Trophoblast cell (in vitro differentiated cells and primary cell): ENCODE measurements around the gene TSEN15.
A peak's percentile ranks its signal among the peaks of the same experiment; 100 is the strongest.

Experiments used
- DNase-seq, 2 donors: peaks; one replicate each; pipeline ENCODE4 v3.0.0-alpha.2; 2016
- H2AFZ ChIP-seq: 2 replicates; pipeline ENCODE4 v1.6.1; 2013; ENCODE audit warnings: low read length, moderate library complexity, mild to moderate bottlenecking; ENCODE audit not compliant: insufficient read depth, poor library complexity
- H2AK5ac ChIP-seq: 2 replicates; pipeline ENCODE4 v1.6.1; 2013; ENCODE audit warnings: mild to moderate bottlenecking, low read length
- H2BK120ac ChIP-seq: 2 replicates; pipeline ENCODE4 v1.6.1; 2013; ENCODE audit warnings: low read length, mild to moderate bottlenecking, moderate library complexity; ENCODE audit not compliant: insufficient read depth, poor library complexity
- H2BK12ac ChIP-seq: 2 replicates; pipeline ENCODE4 v1.6.1; 2013; ENCODE audit warnings: mild to moderate bottlenecking, low read length, moderate library complexity
- H2BK5ac ChIP-seq: 2 replicates; pipeline ENCODE4 v1.6.1; 2013; ENCODE audit warnings: low read length, low read depth, moderate library complexity, mild to moderate bottlenecking; ENCODE audit not compliant: poor library complexity
- H3K14ac ChIP-seq: 2 replicates; pipeline ENCODE4 v1.6.1; 2013; ENCODE audit warnings: mild to moderate bottlenecking, low read length
- H3K18ac ChIP-seq: 2 replicates; pipeline ENCODE4 v1.6.1; 2013; ENCODE audit warnings: mild to moderate bottlenecking, low read length
- H3K23ac ChIP-seq: 2 replicates; pipeline ENCODE4 v1.6.1; 2013; ENCODE audit warnings: low read length
- H3K27ac ChIP-seq: 2 replicates; pipeline ENCODE4 v1.5.1; 2013; ENCODE audit warnings: low read depth, mild to moderate bottlenecking, inconsistent platforms, low read length, moderate library complexity
- H3K27me3 ChIP-seq: 2 replicates; pipeline ENCODE4 v1.6.1; 2013; ENCODE audit warnings: inconsistent platforms, mild to moderate bottlenecking, low read length, moderate library complexity; ENCODE audit not compliant: insufficient read depth
- H3K36me3 ChIP-seq, 2 experiments: 1 replicate in 1 of 2; 2 replicates in 1 of 2; pipeline ENCODE4 v1.6.1; 2013; ENCODE audit warnings: low read length in 2 of 2, mild to moderate bottlenecking in 2 of 2, moderate library complexity in 1 of 2; ENCODE audit not compliant: insufficient read depth in 2 of 2, control insufficient read depth in 1 of 2
- H3K4ac ChIP-seq: 2 replicates; pipeline ENCODE4 v1.6.1; 2013; ENCODE audit warnings: low read depth, mild to moderate bottlenecking, low read length, moderate library complexity
- H3K4me1 ChIP-seq, 2 experiments: 1 replicate in 1 of 2; 2 replicates in 1 of 2; pipeline ENCODE4 v1.6.1; 2013; ENCODE audit warnings: low read length in 2 of 2, mild to moderate bottlenecking in 2 of 2, moderate library complexity in 1 of 2; ENCODE audit not compliant: insufficient read depth in 2 of 2, control insufficient read depth in 1 of 2
- H3K4me2 ChIP-seq: 2 replicates; pipeline ENCODE4 v1.6.1; 2013; ENCODE audit warnings: inconsistent platforms, mild to moderate bottlenecking, low read length, moderate library complexity
- H3K4me3 ChIP-seq: 2 replicates; pipeline ENCODE4 v1.5.1; 2013; ENCODE audit warnings: mild to moderate bottlenecking, low read depth, low read length, inconsistent platforms
- H3K79me1 ChIP-seq: one replicate; pipeline ENCODE4 v1.6.1; 2013; ENCODE audit warnings: low read length
- H3K79me2 ChIP-seq: 2 replicates; pipeline ENCODE4 v1.6.1; 2013; ENCODE audit warnings: low read length, mild to moderate bottlenecking; ENCODE audit not compliant: control insufficient read depth, insufficient read depth, poor library complexity
- H3K9ac ChIP-seq: 2 replicates; pipeline ENCODE4 v1.6.1; 2013; ENCODE audit warnings: mild to moderate bottlenecking, low read length
- H3K9me3 ChIP-seq: 2 replicates; pipeline ENCODE4 v1.6.1; 2013; ENCODE audit warnings: low read depth, mild to moderate bottlenecking, control low read depth, inconsistent platforms, low read length; ENCODE audit not compliant: insufficient read depth
- H4K12ac ChIP-seq: 2 replicates; pipeline ENCODE4 v1.6.1; 2013; ENCODE audit warnings: low read depth, mild to moderate bottlenecking, low read length, moderate library complexity
- H4K8ac ChIP-seq: 2 replicates; pipeline ENCODE4 v1.6.1; 2013; ENCODE audit warnings: low read depth, mild to moderate bottlenecking, low read length, moderate library complexity
- H4K91ac ChIP-seq: one replicate; pipeline ENCODE4 v1.6.1; 2013; ENCODE audit warnings: low read depth, mild to moderate bottlenecking, low read length, moderate library complexity
- WGBS: extraction: QIAGEN DNeasy Blood & Tissue Kit; methylation state at CpG from one replicate; pipeline ENCODE4 v1.1.7; 2013; ENCODE audit warnings: missing lambda C conversion rate; ENCODE audit not compliant: insufficient read length, insufficient coverage; ENCODE audit errors: extremely low coverage; 5-methylcytosine and 5-hydroxymethylcytosine counted together

The TSEN15 gene

GRCh38 chr1:184033711-184034167, 17.8 kb upstream of the TSEN15 start:
- no peak overlapping the region for H3K23ac ChIP-seq
- no peak overlapping the region for H2AK5ac ChIP-seq
- H3K14ac ChIP-seq = no peak overlapping the region
- no peak overlapping the region for H3K4ac ChIP-seq
- no peak for DNase-seq
- H3K27ac ChIP-seq = no peak overlapping the region
- H3K9me3 ChIP-seq = no peaks in the 10 kb centered on the region
- no peak overlapping the region for H3K4me3 ChIP-seq
- no peak overlapping the region for H4K91ac ChIP-seq
- no peaks in the 10 kb centered on the region for H3K79me2 ChIP-seq
- no peaks in the 10 kb centered on the region for H3K79me1 ChIP-seq
- peaks cover 27% of the 10 kb centered on the region for H3K27me3 ChIP-seq
- H3K9ac ChIP-seq = no peak overlapping the region
- H2BK5ac ChIP-seq = no peak overlapping the region
- WGBS = no CpG with 5 or more reads among the region's 2 CpGs
- no peak overlapping the region for H2BK12ac ChIP-seq
- no peaks in the 10 kb centered on the region for H3K36me3 ChIP-seq
- H3K18ac ChIP-seq = no peak overlapping the region
- no peak overlapping the region for H4K12ac ChIP-seq
- H2BK120ac ChIP-seq = no peak overlapping the region
- H3K4me1 ChIP-seq = peaks cover 5 to 8% of the 10 kb centered on the region in 2 experiments
- H2AFZ ChIP-seq = no peak overlapping the region
- H3K4me2 ChIP-seq = no peak overlapping the region
- no peak overlapping the region for H4K8ac ChIP-seq

GRCh38 chr1:184034761-184035379, 16.7 kb upstream of the TSEN15 start:
- no peak for DNase-seq
- no CpG with 5 or more reads among the region's 2 CpGs for WGBS
- Histone ChIP-seq H3K27me3 (peaks cover 27% of the 10 kb centered on the region), H3K27ac (no peak overlapping the region), H2BK5ac (no peak overlapping the region), H3K18ac (no peak overlapping the region), H2AFZ (no peak overlapping the region), H3K4me3 (no peak overlapping the region), H3K4me2 (no peak overlapping the region), H3K14ac (no peak overlapping the region), H2AK5ac (no peak overlapping the region), H3K4ac (no peak overlapping the region), H2BK12ac (no peak overlapping the region), H3K79me2 (no peaks in the 10 kb centered on the region), H2BK120ac (no peak overlapping the region), H3K9ac (no peak overlapping the region), H4K12ac (no peak overlapping the region), H4K8ac (no peak overlapping the region), H3K36me3 (no peaks in the 10 kb centered on the region), H3K79me1 (no peaks in the 10 kb centered on the region), H3K9me3 (no peaks in the 10 kb centered on the region), H4K91ac (no peak overlapping the region), H3K23ac (no peak overlapping the region), H3K4me1 (peaks cover 5 to 8% of the 10 kb centered on the region in 2 experiments)

- H3K9me3 ChIP-seq = no peaks in the 10 kb centered on the region
- peaks cover 27% of the 10 kb centered on the region for H3K27me3 ChIP-seq
- H3K4ac ChIP-seq = no peak overlapping the region
- peak overlapping the region; percentile 74 for H3K4me3 ChIP-seq
- no peaks in the 10 kb centered on the region for H3K36me3 ChIP-seq
- no peaks in the 10 kb centered on the region for H3K79me1 ChIP-seq
- peak in 1 of 2 donors; percentile 20 for DNase-seq
- no peak overlapping the region for H2BK12ac ChIP-seq
- no peak overlapping the region for H3K18ac ChIP-seq
- H3K4me2 ChIP-seq = peak overlapping the region; percentile 100
- H3K4me1 ChIP-seq = peaks cover 5 to 8% of the 10 kb centered on the region in 2 experiments
- H2BK120ac ChIP-seq = no peak overlapping the region
- H2BK5ac ChIP-seq = no peak overlapping the region
- H3K9ac ChIP-seq = no peak overlapping the region
- H2AFZ ChIP-seq = peak overlapping the region; percentile 24
- H2AK5ac ChIP-seq = no peak overlapping the region
- H3K27ac ChIP-seq = no peak overlapping the region
- WGBS = no CpG with 5 or more reads among the region's 31 CpGs
- no peak overlapping the region for H3K14ac ChIP-seq
- H3K79me2 ChIP-seq = no peaks in the 10 kb centered on the region
- no peak overlapping the region for H4K12ac ChIP-seq
- H4K91ac ChIP-seq = no peak overlapping the region
- no peak overlapping the region for H4K8ac ChIP-seq
- no peak overlapping the region for H3K23ac ChIP-seq
Measured at GRCh38 chr1:184035719-184036516, 15.6 kb upstream of the TSEN15 start.

GRCh38 chr1:184036517-184036949, 15.0 kb upstream of the TSEN15 start:
- no CpG with 5 or more reads among the region's 29 CpGs for WGBS
- no peak overlapping the region for H3K18ac ChIP-seq
- peak overlapping the region; percentile 74 for H3K4me3 ChIP-seq
- H2BK12ac ChIP-seq = no peak overlapping the region
- peaks cover 5 to 8% of the 10 kb centered on the region in 2 experiments for H3K4me1 ChIP-seq
- no peak overlapping the region for H3K4ac ChIP-seq
- no peaks in the 10 kb centered on the region for H3K36me3 ChIP-seq
- peak overlapping the region; percentile 100 for H3K4me2 ChIP-seq
- H3K9ac ChIP-seq = no peak overlapping the region
- no peaks in the 10 kb centered on the region for H3K79me2 ChIP-seq
- H2BK120ac ChIP-seq = no peak overlapping the region
- no peak overlapping the region for H4K91ac ChIP-seq
- H2AFZ ChIP-seq = peak overlapping the region; percentile 24
- no peak overlapping the region for H3K27ac ChIP-seq
- peaks cover 27% of the 10 kb centered on the region for H3K27me3 ChIP-seq
- H3K9me3 ChIP-seq = no peaks in the 10 kb centered on the region
- no peak overlapping the region for H3K23ac ChIP-seq
- H2BK5ac ChIP-seq = no peak overlapping the region
- no peak overlapping the region for H4K8ac ChIP-seq
- DNase-seq = no peak
- no peak overlapping the region for H2AK5ac ChIP-seq
- no peaks in the 10 kb centered on the region for H3K79me1 ChIP-seq
- no peak overlapping the region for H4K12ac ChIP-seq
- H3K14ac ChIP-seq = no peak overlapping the region
